T-helper 9 cell (primary cell): ENCODE measurements around the gene NNAT.

Experiments
- DNase-seq: peaks from one replicate; pipeline ENCODE4 v3.0.0-alpha.2; 2020

The NNAT gene

GRCh38 chr20:37567671-37568588, 46.9 kb downstream of the NNAT start:
- DNase-seq = no peak

- no peak for DNase-seq
These were observed 49.4 kb downstream of the NNAT start for GRCh38 chr20:37570419-37570818.

- no peak for DNase-seq
These were observed 50.0 kb downstream of the NNAT start for GRCh38 chr20:37571033-37571432.
